ENCODE measurements around the gene SYT10.

DNA sequence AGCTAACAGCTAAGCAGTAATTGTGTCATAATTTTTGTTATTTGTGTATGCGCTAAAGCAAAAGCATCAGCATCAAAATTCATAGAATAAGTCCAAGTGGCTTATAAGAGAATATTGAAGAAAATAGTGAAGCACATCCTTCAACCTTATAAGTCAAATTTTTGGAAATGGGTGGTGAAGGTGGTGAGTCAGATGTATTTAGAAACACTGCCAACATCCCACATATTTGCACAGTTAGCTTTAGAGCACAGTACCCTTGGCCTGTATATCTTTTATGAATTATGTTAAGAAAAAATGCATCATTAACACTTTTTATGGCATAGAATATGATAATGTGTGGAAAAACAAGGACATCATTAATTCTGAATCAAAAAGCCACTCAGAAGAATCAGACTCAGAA lies 8.0 kb downstream of the SYT10 start:
- no peak for TF ChIP-seq FOXA1 (IDR thresholded peaks at IDR 0.05)
- no peak for TF ChIP-seq BHLHE40 (IDR thresholded peaks at IDR 0.05; ENCODE audit: borderline replicate concordance)
- no peak for TF ChIP-seq HDGF (IDR thresholded peaks at IDR 0.05; ENCODE audit: borderline replicate concordance)
- no peak for TF ChIP-seq TARDBP (IDR thresholded peaks at IDR 0.05)
- no peak for TF ChIP-seq SUZ12 (IDR thresholded peaks at IDR 0.05)
- no peak for TF ChIP-seq PKNOX1 (IDR thresholded peaks at IDR 0.05)
- no peak for TF ChIP-seq LEF1 (IDR thresholded peaks at IDR 0.05; ENCODE audit: borderline replicate concordance)
- no peak for TF ChIP-seq CTBP1 (IDR thresholded peaks at IDR 0.05; ENCODE audit: borderline replicate concordance)
- no peak for TF ChIP-seq FOXM1 (IDR thresholded peaks at IDR 0.05; ENCODE audit: borderline replicate concordance)
- no peak for TF ChIP-seq ARNT (IDR thresholded peaks at IDR 0.05)
- no peak for TF ChIP-seq SP1 (IDR thresholded peaks at IDR 0.05)

Measured in HEK293T (cell line).